Tibial nerve (tissue), 4 donors: ENCODE results near the gene PPP1R14B.

Experiments used
- EP300 ChIP-seq, 2 donors: sonication (generic); formaldehyde crosslinking; IDR thresholded peaks; one replicate each; pipeline ENCODE4 v1.6.1; 2017; ENCODE audit warnings: antibody characterized with exemption in 2 of 2, mild to moderate bottlenecking in 1 of 2
- TF ChIP-seq, protein P1 (sequence below), 5 experiments: fragments of 200-600 bp in 3 of 5; fragments of 450-650 bp in 2 of 5; sonication (generic) in 3 of 5; IDR thresholded peaks; one replicate each; pipeline ENCODE4 v1.5.1; 2016 to 2019; ENCODE audit warnings: antibody characterized with exemption in 5 of 5, mild to moderate bottlenecking in 3 of 5, moderate library complexity in 2 of 5

GRCh38 chr11:64286801-64287159, 40.0 kb upstream of the PPP1R14B start:
- no peak for TF ChIP-seq EP300 (IDR thresholded peaks at IDR 0.05)
- TF ChIP-seq, protein P1, sequence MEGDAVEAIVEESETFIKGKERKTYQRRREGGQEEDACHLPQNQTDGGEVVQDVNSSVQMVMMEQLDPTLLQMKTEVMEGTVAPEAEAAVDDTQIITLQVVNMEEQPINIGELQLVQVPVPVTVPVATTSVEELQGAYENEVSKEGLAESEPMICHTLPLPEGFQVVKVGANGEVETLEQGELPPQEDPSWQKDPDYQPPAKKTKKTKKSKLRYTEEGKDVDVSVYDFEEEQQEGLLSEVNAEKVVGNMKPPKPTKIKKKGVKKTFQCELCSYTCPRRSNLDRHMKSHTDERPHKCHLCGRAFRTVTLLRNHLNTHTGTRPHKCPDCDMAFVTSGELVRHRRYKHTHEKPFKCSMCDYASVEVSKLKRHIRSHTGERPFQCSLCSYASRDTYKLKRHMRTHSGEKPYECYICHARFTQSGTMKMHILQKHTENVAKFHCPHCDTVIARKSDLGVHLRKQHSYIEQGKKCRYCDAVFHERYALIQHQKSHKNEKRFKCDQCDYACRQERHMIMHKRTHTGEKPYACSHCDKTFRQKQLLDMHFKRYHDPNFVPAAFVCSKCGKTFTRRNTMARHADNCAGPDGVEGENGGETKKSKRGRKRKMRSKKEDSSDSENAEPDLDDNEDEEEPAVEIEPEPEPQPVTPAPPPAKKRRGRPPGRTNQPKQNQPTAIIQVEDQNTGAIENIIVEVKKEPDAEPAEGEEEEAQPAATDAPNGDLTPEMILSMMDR (IDR thresholded peaks at IDR 0.05) = no peak
